Pancreas (tissue), 10 donors: ENCODE measurements around the gene ZC2HC1B. TPM values are rescaled to one million over a fixed set of nuclear protein-coding genes. Genes with fewer than 3 reads are reported as not detected.

Experiments
- ATAC-seq, 4 donors: fragments of 200-7000 bp; cut with Tn5 transposase; one replicate each; pipeline versions ENCODE4 v1.8.0 to v1.9.1; 2020; ENCODE audit warnings: mild to moderate bottlenecking in 4 of 4, moderate library complexity in 4 of 4
- DNase-seq, 6 donors: peaks; one replicate each; pipeline ENCODE4 v3.0.0-alpha.2; 2020
- FAIRE-seq: peaks from 2 replicates; lab custom pipeline; 2012; peaks lifted over from hg19 to GRCh38; lab: Jason Lieb, UNC
- H3K27ac ChIP-seq, 4 donors: fragments of 200-600 bp; sonication (generic); 1 replicate in 3 of 4; 2 replicates in 1 of 4; pipeline versions ENCODE4 v1.5.0 to v1.8.0; 2020
- H3K27me3 ChIP-seq, 4 donors: fragments of 200-600 bp; one replicate each; pipeline ENCODE4 v1.8.0; 2021
- H3K36me3 ChIP-seq, 3 donors: fragments of 200-600 bp; sonication (generic) in 1 of 3; one replicate each; pipeline versions ENCODE4 v1.5.0 to v1.8.0; 2020 to 2021
- H3K4me1 ChIP-seq, 3 donors: fragments of 200-600 bp; one replicate each; pipeline ENCODE4 v1.8.0; 2021
- H3K4me3 ChIP-seq, 4 donors: fragments of 200-600 bp; sonication (generic) in 2 of 4; one replicate each; pipeline versions ENCODE4 v1.5.0 to v1.8.0; 2020 to 2021
- H3K9me3 ChIP-seq, 4 donors: fragments of 200-600 bp; one replicate each; pipeline ENCODE4 v1.8.0; 2021
- WGBS, 2 donors: extraction: QIAGEN DNeasy Blood & Tissue Kit; methylation state at CpG; one replicate each; pipeline ENCODE4 v1.1.7; 2013; 5-methylcytosine and 5-hydroxymethylcytosine counted together
- intact Hi-C, 3 donors: fragments of 100-400 bp; cut with DNase I; formaldehyde crosslinking; loops; one replicate each; pipeline versions ENCODE4 v1.11.1 to v1.14.2; 2022
- polyA plus RNA-seq, 2 donors: library from polyadenylated mRNA; stranded (reverse); fragments of 200-250 nt; gene quantifications; one replicate each; pipeline ENCODE4 v1.2.3, GENCODE V29; 2013
- total RNA-seq, 6 donors: library from RNA; stranded (reverse); fragmentation: NEBNext Ultra II Directional in 4 of 6; extraction: Animal tissue kit (Norgen Biotek cat#: 25700) in 4 of 6; gene quantifications; one replicate each; pipeline versions ENCODE4 v1.2.1 to v1.2.4, GENCODE V29; 2021 to 2023
- TF ChIP-seq, protein P1 (sequence below), 4 donors: fragments of 200-600 bp; sonication (generic) in 3 of 4; IDR thresholded peaks; one replicate each; pipeline versions ENCODE4 v1.5.0 to v1.8.0; 2021; ENCODE audit warnings: antibody characterized with exemption in 4 of 4
- donor health status: healthy with polysubstance abuse.
- donor health status: DM: no; HTN: no; CAD: no; lungs with moderate emphysema.
- donor health status: DM: no; HTN: no; CAD: no.
- donor health status: control.
- donor health status: control.
- donor health status: Bipolar disorder and iron deficiency.
- donor health status: DM: yes; HTN: yes; CAD: no.
- donor health status: DM: no; HTN: no; CAD: no.
- donor health status: DM: no; HTN: no; CAD: no.
- donor health status: DM: yes; HTN: yes; CAD: no.

ZC2HC1B gene
- total and polyA plus RNA-seq, 8 donors = not detected

GRCh38 chr6:143949962-143950361, 85.7 kb downstream of the ZC2HC1B start:
- H3K36me3 ChIP-seq = peaks cover 0 to 6% (median 0%) of the 10 kb centered on the region in 3 donors
- H3K4me3 ChIP-seq = no peak overlapping the region
- FAIRE-seq (no peak), ATAC-seq (no peak), DNase-seq (no peak)
- H3K27ac ChIP-seq = no peak overlapping the region
- H3K4me1 ChIP-seq = no peaks in the 10 kb centered on the region
- H3K9me3 ChIP-seq = no peaks in the 10 kb centered on the region
- H3K27me3 ChIP-seq = no peaks in the 10 kb centered on the region
- TF ChIP-seq, protein P1, sequence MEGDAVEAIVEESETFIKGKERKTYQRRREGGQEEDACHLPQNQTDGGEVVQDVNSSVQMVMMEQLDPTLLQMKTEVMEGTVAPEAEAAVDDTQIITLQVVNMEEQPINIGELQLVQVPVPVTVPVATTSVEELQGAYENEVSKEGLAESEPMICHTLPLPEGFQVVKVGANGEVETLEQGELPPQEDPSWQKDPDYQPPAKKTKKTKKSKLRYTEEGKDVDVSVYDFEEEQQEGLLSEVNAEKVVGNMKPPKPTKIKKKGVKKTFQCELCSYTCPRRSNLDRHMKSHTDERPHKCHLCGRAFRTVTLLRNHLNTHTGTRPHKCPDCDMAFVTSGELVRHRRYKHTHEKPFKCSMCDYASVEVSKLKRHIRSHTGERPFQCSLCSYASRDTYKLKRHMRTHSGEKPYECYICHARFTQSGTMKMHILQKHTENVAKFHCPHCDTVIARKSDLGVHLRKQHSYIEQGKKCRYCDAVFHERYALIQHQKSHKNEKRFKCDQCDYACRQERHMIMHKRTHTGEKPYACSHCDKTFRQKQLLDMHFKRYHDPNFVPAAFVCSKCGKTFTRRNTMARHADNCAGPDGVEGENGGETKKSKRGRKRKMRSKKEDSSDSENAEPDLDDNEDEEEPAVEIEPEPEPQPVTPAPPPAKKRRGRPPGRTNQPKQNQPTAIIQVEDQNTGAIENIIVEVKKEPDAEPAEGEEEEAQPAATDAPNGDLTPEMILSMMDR (IDR thresholded peaks at IDR 0.05) = no peak
- intact Hi-C loops = no loop called here
- 88 to 90% methylated on average over 9 of the region's 9 CpGs for WGBS, 2 donors

DNA sequence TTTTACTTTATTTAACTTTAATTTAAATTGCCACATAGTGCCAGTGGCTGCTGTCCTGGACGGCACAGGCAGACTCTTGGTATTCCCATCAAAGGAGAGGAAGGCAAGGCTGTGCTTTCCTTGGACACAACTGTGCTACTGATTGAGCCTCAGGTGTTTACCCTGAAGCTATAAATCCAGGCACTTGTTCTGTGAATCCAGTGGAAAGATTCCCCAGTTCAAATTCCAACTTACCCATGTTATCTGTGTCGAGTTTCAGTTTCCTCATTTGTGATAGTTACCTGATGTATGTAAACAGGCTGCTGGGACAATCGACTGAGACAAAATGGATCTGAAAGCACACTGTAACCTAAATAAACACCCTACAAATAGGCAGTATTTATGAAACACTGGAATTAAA, 86.6 kb downstream of the ZC2HC1B start:
- 50 to 68% methylated on average over 3 of the region's 3 CpGs for WGBS, 2 donors
- H3K9me3 ChIP-seq = no peaks in the 10 kb centered on the region
- H3K36me3 ChIP-seq = peaks cover 0 to 6% (median 0%) of the 10 kb centered on the region in 3 donors
- intact Hi-C loops = no loop called here
- H3K4me1 ChIP-seq = no peaks in the 10 kb centered on the region
- no peaks in the 10 kb centered on the region for H3K27me3 ChIP-seq
- ATAC-seq (no peak), FAIRE-seq (no peak), DNase-seq (no peak)
- H3K4me3 ChIP-seq = no peak overlapping the region
- TF ChIP-seq, protein P1 (IDR thresholded peaks at IDR 0.05) = no peak
- no peak overlapping the region for H3K27ac ChIP-seq

GRCh38 chr6:143952060-143952778, 87.9 kb downstream of the ZC2HC1B start:
- ATAC-seq = no peak
- no peak for FAIRE-seq
- Histone ChIP-seq H3K4me3 (no peak overlapping the region), H3K4me1 (no peaks in the 10 kb centered on the region), H3K36me3 (peaks cover 0 to 6% (median 0%) of the 10 kb centered on the region in 3 donors), H3K27ac (no peak overlapping the region), H3K27me3 (no peaks in the 10 kb centered on the region), H3K9me3 (no peaks in the 10 kb centered on the region)
- no peak for DNase-seq
- intact Hi-C loops = no loop called here
- WGBS, 2 donors = 85 to 90% methylated on average over 9 of the region's 9 CpGs
- TF ChIP-seq, protein P1 (IDR thresholded peaks at IDR 0.05) = no peak

- no peak overlapping the region for H3K4me3 ChIP-seq
- no peak for DNase-seq
- intact Hi-C loops = no loop called here
- no peak for FAIRE-seq
- no peak for ATAC-seq
- no peaks in the 10 kb centered on the region for H3K9me3 ChIP-seq
- H3K27me3 ChIP-seq = no peaks in the 10 kb centered on the region
- peaks cover 0 to 3% (median 0%) of the 10 kb centered on the region in 3 donors for H3K36me3 ChIP-seq
- TF ChIP-seq, protein P1 (IDR thresholded peaks at IDR 0.05) = no peak
- no peaks in the 10 kb centered on the region for H3K4me1 ChIP-seq
- H3K27ac ChIP-seq = no peak overlapping the region
- 79% methylated on average over 4 of the region's 4 CpGs for WGBS, 2 donors
Observed at GRCh38 chr6:143952947-143953701, 88.8 kb downstream of the ZC2HC1B start.
